Coronary artery (tissue), 2 donors: ENCODE results near the gene BICRA.
A peak's percentile ranks its signal among the peaks of the same experiment; 100 is the strongest.
"Not testable (repeated sequence)": the region's sequence is repeated elsewhere in the genome, so short reads cannot be mapped to it uniquely, and the experiment has no call there.

Experiments used
- DNase-seq: peaks from one replicate; pipeline ENCODE4 v3.0.0-alpha.2; 2017; ENCODE audit warnings: low spot score
- H3K27ac ChIP-seq, 2 donors: fragments of 200-600 bp; sonication (generic); one replicate each; pipeline ENCODE4 v1.5.1; 2016 to 2019
- H3K4me3 ChIP-seq: fragments of 200-600 bp; sonication (generic); 2 replicates; pipeline ENCODE4 v1.5.1; 2016; ENCODE audit warnings: mild to moderate bottlenecking, moderate library complexity
- TF ChIP-seq, protein P1 (sequence below): fragments of 200-600 bp; sonication (generic); IDR thresholded peaks from one replicate; pipeline ENCODE4 v1.5.1; 2019; ENCODE audit warnings: antibody characterized with exemption

Gene BICRA

DNA sequence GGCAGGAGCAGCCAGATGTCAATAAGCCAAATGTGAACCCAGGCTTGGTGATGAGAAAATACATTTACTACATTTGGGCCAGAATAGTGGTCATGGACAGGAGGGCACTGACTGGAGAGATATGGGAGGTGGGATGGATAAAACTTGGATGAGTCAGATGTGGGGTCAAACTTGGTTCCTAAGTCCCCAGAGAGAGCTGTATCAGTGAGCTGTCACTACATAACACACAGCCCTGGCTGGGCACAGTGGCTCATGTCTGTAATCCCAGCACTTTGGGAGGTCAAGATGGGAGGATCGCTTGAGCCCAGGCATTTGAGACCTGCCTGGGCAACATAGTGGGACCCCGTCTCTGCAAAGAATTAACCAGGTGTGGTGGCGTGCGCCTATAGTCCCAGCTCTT lies 52.7 kb downstream of the BICRA start:
- Histone ChIP-seq H3K27ac (peak overlapping the region in 1 of 2 donors; percentile 97), H3K4me3 (no peak overlapping the region)
- TF ChIP-seq, protein P1, sequence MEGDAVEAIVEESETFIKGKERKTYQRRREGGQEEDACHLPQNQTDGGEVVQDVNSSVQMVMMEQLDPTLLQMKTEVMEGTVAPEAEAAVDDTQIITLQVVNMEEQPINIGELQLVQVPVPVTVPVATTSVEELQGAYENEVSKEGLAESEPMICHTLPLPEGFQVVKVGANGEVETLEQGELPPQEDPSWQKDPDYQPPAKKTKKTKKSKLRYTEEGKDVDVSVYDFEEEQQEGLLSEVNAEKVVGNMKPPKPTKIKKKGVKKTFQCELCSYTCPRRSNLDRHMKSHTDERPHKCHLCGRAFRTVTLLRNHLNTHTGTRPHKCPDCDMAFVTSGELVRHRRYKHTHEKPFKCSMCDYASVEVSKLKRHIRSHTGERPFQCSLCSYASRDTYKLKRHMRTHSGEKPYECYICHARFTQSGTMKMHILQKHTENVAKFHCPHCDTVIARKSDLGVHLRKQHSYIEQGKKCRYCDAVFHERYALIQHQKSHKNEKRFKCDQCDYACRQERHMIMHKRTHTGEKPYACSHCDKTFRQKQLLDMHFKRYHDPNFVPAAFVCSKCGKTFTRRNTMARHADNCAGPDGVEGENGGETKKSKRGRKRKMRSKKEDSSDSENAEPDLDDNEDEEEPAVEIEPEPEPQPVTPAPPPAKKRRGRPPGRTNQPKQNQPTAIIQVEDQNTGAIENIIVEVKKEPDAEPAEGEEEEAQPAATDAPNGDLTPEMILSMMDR, result no peak
- no peak for DNase-seq

- no peak for DNase-seq
- Histone ChIP-seq H3K4me3 (peak overlapping the region; percentile 42), H3K27ac (peak overlapping the region; percentile 71 to 97)
- TF ChIP-seq, protein P1, result no peak
Observed at GRCh38 chr19:47663435-47663910, 54.5 kb downstream of the BICRA start.

GRCh38 chr19:47663911-47664771 lies 55.2 kb downstream of the BICRA start:
- DNase-seq, result peak; percentile 89
- H3K27ac ChIP-seq, result peak overlapping the region; percentile 71 to 97
- TF ChIP-seq, protein P1, result no peak
- H3K4me3 ChIP-seq, result peak overlapping the region; percentile 42

DNA sequence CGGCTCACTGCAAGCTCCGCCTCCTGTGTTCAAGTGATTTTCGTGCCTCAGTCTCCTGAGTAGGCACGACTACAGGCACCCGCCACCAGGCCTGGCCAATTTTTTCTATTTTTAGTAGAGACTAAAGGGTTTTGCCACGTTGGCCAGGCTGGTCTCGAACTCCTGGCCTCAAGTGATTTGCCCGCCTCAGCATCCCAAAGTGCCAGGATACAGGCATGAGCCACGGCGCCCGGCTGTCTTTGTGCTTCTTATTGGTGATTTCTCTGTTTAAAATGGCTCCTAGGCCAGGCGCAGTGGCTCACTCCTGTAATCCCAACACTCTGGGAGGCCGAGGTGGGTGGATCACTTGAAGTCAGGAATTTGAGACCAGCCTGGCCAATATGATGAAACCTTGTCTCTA lies 59.6 kb downstream of the BICRA start:
- H3K27ac ChIP-seq, H3K4me3 ChIP-seq, DNase-seq: not testable (repeated sequence)

- DNase-seq, result no peak
- Histone ChIP-seq H3K27ac (no peak overlapping the region), H3K4me3 (no peak overlapping the region)
- TF ChIP-seq, protein P1, result no peak
Observed at GRCh38 chr19:47670736-47671135, 61.8 kb downstream of the BICRA start.

DNA sequence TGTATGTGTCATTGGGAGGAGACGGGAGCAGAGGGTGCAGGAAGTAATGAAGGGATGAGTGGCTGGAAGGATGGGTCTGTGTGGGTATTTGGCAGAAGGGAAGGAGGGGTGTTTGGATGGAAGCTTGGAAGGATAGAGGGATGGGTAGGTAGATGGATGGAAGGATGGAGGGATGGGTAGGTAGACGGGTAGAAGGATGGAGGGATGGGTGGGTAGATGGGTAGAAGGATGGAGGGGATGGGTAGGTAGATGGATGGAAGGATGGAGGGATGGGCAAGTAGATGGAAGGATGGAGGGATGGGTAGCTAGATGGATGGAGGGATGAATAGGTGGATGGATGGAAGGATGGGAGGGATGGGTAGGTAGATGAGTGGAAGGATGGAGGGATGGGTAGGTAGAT lies 62.6 kb downstream of the BICRA start:
- Histone ChIP-seq H3K4me3 (no peak overlapping the region), H3K27ac (no peak overlapping the region)
- DNase-seq, result no peak
- TF ChIP-seq, protein P1, result no peak

GRCh38 chr19:47673426-47673825 lies 64.5 kb downstream of the BICRA start:
- no peak overlapping the region for H3K4me3 ChIP-seq
- TF ChIP-seq, protein P1, result no peak
- no peak overlapping the region for H3K27ac ChIP-seq
- DNase-seq, result no peak
